Coronary artery (tissue), 2 donors: ENCODE measurements around the gene ZDHHC14.

Experiments used
- DNase-seq: peaks from one replicate; pipeline ENCODE4 v3.0.0-alpha.2; 2017; ENCODE audit warnings: low spot score
- H3K27ac ChIP-seq, 2 donors: fragments of 200-600 bp; sonication (generic); one replicate each; pipeline ENCODE4 v1.5.1; 2016 to 2019
- H3K4me3 ChIP-seq: fragments of 200-600 bp; sonication (generic); 2 replicates; pipeline ENCODE4 v1.5.1; 2016; ENCODE audit warnings: mild to moderate bottlenecking, moderate library complexity
- CTCF ChIP-seq: fragments of 200-600 bp; sonication (generic); IDR thresholded peaks from one replicate; pipeline ENCODE4 v1.5.1; 2019; ENCODE audit warnings: antibody characterized with exemption

The ZDHHC14 gene

DNA sequence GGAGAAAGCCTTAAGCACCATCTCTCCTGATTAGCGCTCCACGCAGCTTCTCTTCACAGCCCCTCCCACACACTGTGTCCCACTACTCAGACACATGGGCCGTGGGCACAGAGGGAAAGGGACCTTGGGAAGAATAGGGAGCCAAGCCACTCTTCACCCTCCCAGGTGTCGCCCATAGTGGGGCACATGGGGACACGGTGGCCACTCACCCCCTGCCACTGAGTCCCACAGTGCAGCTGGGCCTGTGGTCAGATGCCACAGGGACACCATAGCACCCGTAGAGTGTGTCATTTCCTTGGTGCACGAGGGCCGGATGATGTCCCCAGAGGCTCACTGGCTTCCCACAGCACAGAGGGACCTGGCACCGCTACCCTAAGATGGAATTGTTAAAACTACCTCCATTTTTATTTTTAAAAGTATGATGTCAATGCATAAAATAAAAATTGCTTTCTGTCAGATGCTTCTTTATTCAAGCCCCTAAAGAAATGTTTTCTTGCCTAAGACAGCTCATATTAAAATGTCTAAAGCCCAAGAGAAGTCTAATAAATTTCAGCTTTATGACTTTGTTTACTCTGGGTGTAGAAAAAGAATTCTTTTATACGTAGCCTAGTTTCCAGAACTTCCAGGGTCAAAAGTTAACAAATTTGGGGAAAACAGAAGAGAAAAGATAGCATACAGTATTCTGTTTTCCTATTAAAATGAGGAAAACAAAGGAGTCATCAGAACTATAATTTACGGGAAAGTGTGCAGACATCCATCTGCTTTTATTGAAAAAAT lies 251.0 kb downstream of the ZDHHC14 start:
- no peak for DNase-seq
- Histone ChIP-seq H3K27ac (no peak overlapping the region), H3K4me3 (no peak overlapping the region)
- TF ChIP-seq CTCF, result no peak

DNA sequence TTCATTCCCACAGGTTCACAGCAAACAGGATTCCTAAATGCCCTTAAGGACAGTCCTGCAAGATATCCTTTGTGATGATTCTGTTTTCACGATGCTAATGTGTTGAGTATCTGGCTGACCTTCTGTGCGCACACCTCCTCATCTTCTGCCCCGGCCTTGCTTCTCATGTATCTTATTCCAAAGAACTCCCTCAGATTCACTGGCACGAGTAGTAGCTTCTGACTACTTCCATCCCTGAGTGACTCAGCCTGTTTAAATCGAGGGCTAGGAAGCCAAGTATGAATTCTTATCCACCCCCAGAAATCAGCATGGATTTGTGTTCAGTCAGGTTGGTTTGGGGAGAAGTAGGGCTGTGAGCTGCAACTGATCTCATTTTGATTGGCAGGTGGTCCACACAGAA lies 251.8 kb downstream of the ZDHHC14 start:
- no peak for DNase-seq
- Histone ChIP-seq H3K4me3 (no peak overlapping the region), H3K27ac (no peak overlapping the region)
- no peak for TF ChIP-seq CTCF

GRCh38 chr6:157634546-157634945 lies 253.6 kb downstream of the ZDHHC14 start:
- Histone ChIP-seq H3K4me3 (no peak overlapping the region), H3K27ac (no peak overlapping the region)
- no peak for TF ChIP-seq CTCF
- DNase-seq, result no peak

DNA sequence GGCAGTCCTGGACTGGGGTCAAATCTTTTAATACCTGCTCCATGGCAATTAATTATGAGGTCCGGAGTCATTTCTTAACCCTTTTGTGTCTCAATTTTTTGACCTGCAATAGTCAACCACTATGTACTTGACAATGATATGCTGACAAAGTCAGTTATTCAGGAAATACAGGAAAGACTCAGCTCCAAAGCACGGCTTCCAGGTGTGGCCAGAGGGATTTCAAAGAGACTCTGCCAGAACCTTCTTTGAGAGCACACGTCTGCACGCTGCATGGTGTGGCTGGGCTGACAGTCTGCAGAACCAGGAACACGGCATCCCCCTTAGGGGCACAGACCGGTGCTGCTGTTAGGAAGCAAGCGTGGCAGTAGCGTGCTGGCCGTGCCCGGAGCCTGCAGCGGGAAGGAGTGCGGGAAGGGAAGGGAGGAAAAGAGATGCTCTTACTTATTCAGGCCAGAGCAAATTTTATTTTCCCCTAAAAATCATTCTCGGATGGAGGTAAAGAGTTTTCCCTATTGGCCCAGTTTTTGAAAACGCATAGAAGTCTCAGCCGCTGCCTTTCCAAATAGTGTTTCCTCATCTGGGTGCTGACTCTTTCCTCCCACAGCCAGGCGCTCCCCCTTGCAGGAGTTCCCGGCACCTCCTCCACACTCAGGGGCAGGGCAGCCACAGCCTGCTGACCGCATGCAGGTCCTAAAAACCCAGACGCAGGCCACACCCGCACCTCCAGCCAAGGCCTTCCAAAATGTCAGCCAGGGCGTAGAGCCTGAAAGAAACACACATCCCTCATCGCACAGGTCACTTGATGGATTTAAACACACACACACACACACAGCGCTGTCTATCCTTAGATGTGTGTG lies 254.6 kb downstream of the ZDHHC14 start:
- H3K4me3 ChIP-seq, result no peak overlapping the region
- no peak for DNase-seq
- no peak for TF ChIP-seq CTCF
- H3K27ac ChIP-seq, result no peak overlapping the region

DNA sequence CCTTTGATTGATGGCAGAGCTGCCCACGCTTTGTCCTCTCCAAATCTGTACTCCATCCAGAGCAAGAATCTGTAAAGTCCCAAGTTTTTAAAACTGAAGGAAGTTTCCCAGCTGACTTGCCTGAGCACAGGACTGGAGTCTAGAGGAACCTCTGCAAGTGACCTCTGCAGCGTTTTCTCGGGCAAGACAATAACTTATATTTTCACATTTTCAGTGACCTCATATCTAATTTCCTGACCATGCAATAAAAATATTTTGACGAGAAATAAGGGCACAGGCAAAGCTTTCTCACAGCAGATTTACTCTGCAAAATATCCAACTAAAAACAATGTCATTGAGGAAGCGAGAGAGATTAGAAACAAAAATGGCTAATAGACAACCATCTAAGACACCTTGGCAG lies 256.5 kb downstream of the ZDHHC14 start:
- H3K4me3 ChIP-seq, result no peak overlapping the region
- no peak for DNase-seq
- no peak overlapping the region for H3K27ac ChIP-seq
- no peak for TF ChIP-seq CTCF

- no peak for TF ChIP-seq CTCF
- Histone ChIP-seq H3K4me3 (no peak overlapping the region), H3K27ac (no peak overlapping the region)
- DNase-seq, result no peak
Measured at GRCh38 chr6:157637941-157638662, 257.1 kb downstream of the ZDHHC14 start.
